PC-3 (cell line): ENCODE measurements around the gene FAM168A. TPM values are rescaled to one million over a fixed set of nuclear protein-coding genes. Genes with fewer than 3 reads are reported as not detected.
A peak's percentile ranks its signal among the peaks of the same experiment; 100 is the strongest.
"Not testable (repeated sequence)": the region's sequence is repeated elsewhere in the genome, so short reads cannot be mapped to it uniquely, and the experiment has no call there.

Experiments used
- ATAC-seq: fragments of 200-7000 bp; cut with Tn5 transposase; 2 replicates; pipeline ENCODE4 v1.9.1; 2020; ENCODE audit warnings: mild to moderate bottlenecking, moderate library complexity
- BruUV-seq: library from RNA; stranded (reverse); fragments of 400-500 nt; replicated peaks from 2 replicates; lab custom pipeline; 2021; lab: Mats Ljungman, UMichigan
- CTCF ChIA-PET: fragments of 300-600 bp; sonication (Branson Sonifier 250); formaldehyde crosslinking; loops from one replicate; lab custom pipeline; 2022; ENCODE audit warnings: antibody characterized with exemption; lab: Charles Lee
- POLR2A ChIA-PET: fragments of 300-600 bp; sonication (Branson Sonifier 250); formaldehyde crosslinking; loops from one replicate; lab custom pipeline; 2022; ENCODE audit warnings: antibody characterized with exemption; ENCODE audit not compliant: unreplicated experiment; lab: Charles Lee
- DNase-seq: peaks from one replicate; pipeline ENCODE4 v3.0.0-alpha.2; 2015
- H2AFZ ChIP-seq: fragments of 300-600 bp; sonication (generic); 2 replicates; pipeline ENCODE4 v1.6.0; 2016; ENCODE audit warnings: antibody characterized with exemption, low read length
- H3F3A ChIP-seq: fragments of 300-600 bp; sonication (generic); one replicate; pipeline ENCODE4 v1.6.0; 2017; ENCODE audit warnings: antibody characterized with exemption, low read length, control low read depth, mild to moderate bottlenecking; ENCODE audit not compliant: unreplicated experiment
- H3K27ac ChIP-seq: fragments of 300-600 bp; sonication (generic); 2 replicates; pipeline ENCODE4 v1.5.1; 2016; ENCODE audit warnings: mild to moderate bottlenecking, low read length
- H3K27me3 ChIP-seq: fragments of 300-600 bp; sonication (generic); 2 replicates; pipeline ENCODE4 v1.6.1; 2016; ENCODE audit warnings: low read length, mixed read lengths
- H3K36me3 ChIP-seq: fragments of 300-600 bp; sonication (generic); 2 replicates; pipeline ENCODE4 v1.6.1; 2016; ENCODE audit warnings: low read depth, mixed run types, low read length, mixed read lengths
- H3K4me1 ChIP-seq: fragments of 300-600 bp; sonication (generic); 2 replicates; pipeline ENCODE4 v1.5.1; 2016; ENCODE audit warnings: low read length; ENCODE audit not compliant: insufficient read depth
- H3K4me2 ChIP-seq: fragments of 300-600 bp; sonication (generic); 2 replicates; pipeline ENCODE4 v1.6.0; 2016; ENCODE audit warnings: low read length
- H3K4me3 ChIP-seq: fragments of 300-600 bp; sonication (generic); 2 replicates; pipeline ENCODE4 v1.5.1; 2016; ENCODE audit warnings: mild to moderate bottlenecking, low read length, mixed read lengths
- H3K79me2 ChIP-seq: fragments of 300-600 bp; sonication (generic); 2 replicates; pipeline ENCODE4 v1.6.1; 2017; ENCODE audit warnings: low read length, mixed read lengths
- H3K9ac ChIP-seq: fragments of 300-600 bp; sonication (generic); 2 replicates; pipeline ENCODE4 v1.6.0; 2016; ENCODE audit warnings: mild to moderate bottlenecking, low read length
- H3K9me2 ChIP-seq: fragments of 300-600 bp; sonication (generic); replicated peaks from 2 replicates; pipeline ENCODE4 v1.6.1; 2016; ENCODE audit warnings: mixed run types, low read length, mixed read lengths
- H3K9me3 ChIP-seq: fragments of 300-600 bp; sonication (generic); 2 replicates; pipeline ENCODE4 v1.6.1; 2016; ENCODE audit warnings: low read length, mixed read lengths
- H4K20me1 ChIP-seq: fragments of 300-600 bp; sonication (generic); 2 replicates; pipeline ENCODE4 v1.6.1; 2016; ENCODE audit warnings: low read length, mixed read lengths
- EZH2 ChIP-seq: fragments of 300-600 bp; sonication (generic); IDR thresholded peaks from one replicate; pipeline ENCODE4 v1.6.1; 2017; ENCODE audit warnings: antibody characterized with exemption, mild to moderate bottlenecking, low read length; ENCODE audit not compliant: unreplicated experiment
- EZH2phosphoT487 ChIP-seq: fragments of 300-600 bp; sonication (generic); IDR thresholded peaks from 2 replicates; pipeline ENCODE4 v1.6.1; 2018; ENCODE audit warnings: mild to moderate bottlenecking, antibody characterized with exemption, low read length, borderline replicate concordance
- intact Hi-C: fragments of 100-400 bp; cut with micrococcal nuclease; formaldehyde crosslinking; loops from 2 replicates; pipeline ENCODE4 v1.9.0; 2023
- total RNA-seq: library from RNA; depleted of rRNA; stranded (reverse); fragments of >200 nt; gene quantifications from 2 replicates; pipeline ENCODE4 v1.2.3, GENCODE V29; 2014
- TF ChIP-seq, protein P1 (sequence below): fragments of 300-600 bp; sonication (generic); conservative IDR thresholded peaks from 2 replicates; pipeline ENCODE4 v1.5.1; 2017; ENCODE audit warnings: antibody characterized with exemption, low read depth, mild to moderate bottlenecking, low read length

FAM168A gene
- total RNA-seq, 1 experiment from 2014 or later = 24.5 TPM

DNA sequence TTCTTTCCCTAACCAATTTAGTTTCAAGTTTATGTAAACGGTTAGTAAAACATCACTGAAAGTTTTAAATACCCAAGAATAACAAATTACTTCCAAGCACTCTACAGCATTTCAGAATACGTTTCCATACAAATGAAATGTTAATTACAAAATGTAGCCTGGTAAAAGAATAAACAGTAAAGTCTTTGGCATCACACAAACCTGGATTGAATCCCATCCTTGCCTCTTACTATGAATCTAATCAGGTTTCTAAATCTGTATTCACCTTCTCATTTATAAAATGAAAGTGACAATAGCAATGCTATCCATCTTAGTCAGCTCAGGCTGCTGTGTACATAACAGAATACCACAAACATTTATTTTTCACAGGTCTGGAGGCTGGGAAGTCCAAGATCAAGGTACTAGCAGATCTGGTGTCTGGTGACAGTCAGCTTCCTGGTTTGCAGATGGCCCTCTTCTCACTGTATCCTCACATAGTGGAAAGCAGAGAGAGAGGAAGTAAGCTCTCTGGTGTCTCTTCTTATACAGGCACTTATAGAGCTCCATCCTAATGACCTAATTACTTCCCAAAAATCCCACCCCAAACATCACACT is 19.2 kb downstream of the FAM168A start:
- H3K79me2 ChIP-seq = 0 out of 2 replicates have a peak, but pooled peaks cover 5% of the 10 kb centered on the region
- ATAC-seq (0 out of 2 replicates have a peak, but pooled peaks have one; percentile 35), DNase-seq (no peak)
- ChIA-PET POLR2A (no interaction called here), CTCF (no interaction called here)
- H3K9me3 ChIP-seq = no peaks in the 10 kb centered on the region
- intact Hi-C loops = no loop called here
- H3K27me3 ChIP-seq = no peaks in the 10 kb centered on the region
- TF ChIP-seq EZH2 (no peak), EZH2phosphoT487 (no peak)
- TF ChIP-seq, protein P1, sequence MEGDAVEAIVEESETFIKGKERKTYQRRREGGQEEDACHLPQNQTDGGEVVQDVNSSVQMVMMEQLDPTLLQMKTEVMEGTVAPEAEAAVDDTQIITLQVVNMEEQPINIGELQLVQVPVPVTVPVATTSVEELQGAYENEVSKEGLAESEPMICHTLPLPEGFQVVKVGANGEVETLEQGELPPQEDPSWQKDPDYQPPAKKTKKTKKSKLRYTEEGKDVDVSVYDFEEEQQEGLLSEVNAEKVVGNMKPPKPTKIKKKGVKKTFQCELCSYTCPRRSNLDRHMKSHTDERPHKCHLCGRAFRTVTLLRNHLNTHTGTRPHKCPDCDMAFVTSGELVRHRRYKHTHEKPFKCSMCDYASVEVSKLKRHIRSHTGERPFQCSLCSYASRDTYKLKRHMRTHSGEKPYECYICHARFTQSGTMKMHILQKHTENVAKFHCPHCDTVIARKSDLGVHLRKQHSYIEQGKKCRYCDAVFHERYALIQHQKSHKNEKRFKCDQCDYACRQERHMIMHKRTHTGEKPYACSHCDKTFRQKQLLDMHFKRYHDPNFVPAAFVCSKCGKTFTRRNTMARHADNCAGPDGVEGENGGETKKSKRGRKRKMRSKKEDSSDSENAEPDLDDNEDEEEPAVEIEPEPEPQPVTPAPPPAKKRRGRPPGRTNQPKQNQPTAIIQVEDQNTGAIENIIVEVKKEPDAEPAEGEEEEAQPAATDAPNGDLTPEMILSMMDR = no peak
- no peak overlapping the region for H2AFZ ChIP-seq
- H3K36me3 ChIP-seq = 0 out of 2 replicates have a peak, but pooled peaks cover 2% of the 10 kb centered on the region
- H3K9ac ChIP-seq = no peak overlapping the region
- H3K27ac ChIP-seq = no peak overlapping the region
- no peak overlapping the region for H3K4me2 ChIP-seq
- no peaks in the 10 kb centered on the region for H3F3A ChIP-seq
- no peaks in the 10 kb centered on the region for H3K4me1 ChIP-seq
- H3K9me2 ChIP-seq = no peaks in the 10 kb centered on the region
- no peak overlapping the region for H3K4me3 ChIP-seq
- no TSS peak for BruUV-seq
- H4K20me1 ChIP-seq = no peaks in the 10 kb centered on the region

DNA sequence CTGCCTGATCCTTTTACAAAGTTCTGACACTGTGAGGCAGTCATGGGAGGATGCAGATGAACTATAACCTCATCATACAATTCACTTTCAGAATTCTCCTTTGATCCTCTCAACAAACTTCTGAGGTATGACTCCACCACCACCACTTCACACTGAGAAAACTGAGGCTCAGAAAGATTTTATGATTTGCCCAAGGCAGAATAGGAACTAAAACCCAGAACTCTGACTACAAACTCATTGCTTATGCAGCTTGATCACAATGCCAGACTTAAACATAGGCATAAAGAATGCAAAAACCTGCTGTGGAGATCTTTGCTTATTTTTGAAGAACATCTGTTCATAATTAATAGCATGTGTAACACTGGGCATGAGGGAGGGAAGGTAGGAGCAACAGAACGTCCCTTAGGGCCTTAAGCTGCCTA is 20.4 kb downstream of the FAM168A start:
- Histone ChIP-seq H3K4me3 (no peak overlapping the region), H3K9me2 (no peaks in the 10 kb centered on the region), H3K79me2 (0 out of 2 replicates have a peak, but pooled peaks cover 5% of the 10 kb centered on the region), H3K4me1 (no peaks in the 10 kb centered on the region), H3K27me3 (no peaks in the 10 kb centered on the region), H3F3A (no peaks in the 10 kb centered on the region), H4K20me1 (no peaks in the 10 kb centered on the region), H3K4me2 (no peak overlapping the region), H3K36me3 (0 out of 2 replicates have a peak, but pooled peaks cover 2% of the 10 kb centered on the region), H2AFZ (no peak overlapping the region), H3K9me3 (no peaks in the 10 kb centered on the region), H3K9ac (no peak overlapping the region), H3K27ac (no peak overlapping the region)
- ChIA-PET POLR2A (no interaction called here), CTCF (no interaction called here)
- no peak for TF ChIP-seq EZH2phosphoT487
- no peak for TF ChIP-seq EZH2
- TF ChIP-seq, protein P1 = no peak
- ATAC-seq = no peak
- intact Hi-C loops = no loop called here
- no TSS peak for BruUV-seq
- no peak for DNase-seq

DNA sequence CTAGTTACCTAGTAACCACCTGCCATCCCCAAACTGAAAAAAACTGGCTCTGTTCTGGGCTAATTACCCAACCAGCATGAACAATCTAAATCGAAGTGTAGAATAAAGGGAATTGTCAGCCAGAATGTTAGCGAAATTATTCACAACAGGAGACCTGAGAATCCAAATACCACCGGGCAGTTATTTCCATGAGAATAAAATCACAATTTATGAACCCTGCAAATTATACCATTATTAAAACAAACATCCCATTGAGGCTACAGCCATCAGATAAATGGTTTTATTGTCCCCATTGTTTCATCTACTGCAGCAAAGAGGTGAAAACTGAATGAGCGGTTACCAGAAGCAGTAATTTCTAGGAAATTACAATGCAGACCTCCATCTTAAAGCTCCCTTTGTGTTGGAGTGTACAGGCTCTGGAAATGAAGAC is 21.7 kb downstream of the FAM168A start:
- Histone ChIP-seq H2AFZ (no peak overlapping the region), H3K4me1 (no peaks in the 10 kb centered on the region), H3K4me2 (no peak overlapping the region), H4K20me1 (no peaks in the 10 kb centered on the region), H3K79me2 (0 out of 2 replicates have a peak, but pooled peaks cover 5% of the 10 kb centered on the region), H3K36me3 (0 out of 2 replicates have a peak, but pooled peaks cover 2% of the 10 kb centered on the region), H3K4me3 (no peak overlapping the region), H3K9me3 (no peaks in the 10 kb centered on the region), H3F3A (no peaks in the 10 kb centered on the region), H3K27ac (no peak overlapping the region), H3K9ac (no peak overlapping the region), H3K9me2 (no peaks in the 10 kb centered on the region), H3K27me3 (no peaks in the 10 kb centered on the region)
- no peak for ATAC-seq
- ChIA-PET CTCF (no interaction called here), POLR2A (no interaction called here)
- TF ChIP-seq EZH2phosphoT487 = no peak
- TF ChIP-seq EZH2 = no peak
- TF ChIP-seq, protein P1 = no peak
- intact Hi-C loops = no loop called here
- DNase-seq = no peak
- no TSS peak for BruUV-seq

DNA sequence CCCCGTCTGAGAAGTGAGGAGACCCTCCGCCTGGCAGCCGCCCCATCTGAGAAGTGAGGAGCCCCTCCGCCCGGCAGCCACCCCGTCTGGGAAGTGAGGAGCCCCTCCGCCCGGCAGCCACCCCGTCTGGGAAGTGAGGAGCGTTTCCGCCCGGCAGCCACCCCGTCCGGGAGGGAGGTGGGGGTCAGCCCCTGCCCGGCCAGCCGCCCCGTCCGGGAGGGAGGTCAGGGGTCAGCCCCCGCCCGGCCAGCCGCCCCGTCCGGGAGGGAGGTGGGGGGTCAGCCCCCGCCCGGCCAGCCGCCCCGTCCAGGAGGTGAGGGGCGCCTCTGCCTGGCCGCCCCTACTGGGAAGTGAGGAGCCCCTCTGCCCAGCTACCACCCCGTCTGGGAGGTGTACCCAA is 25.9 kb downstream of the FAM168A start:
- DNase-seq, H3K79me2 ChIP-seq, H3K9me2 ChIP-seq, H3K4me2 ChIP-seq, H3F3A ChIP-seq, H3K4me3 ChIP-seq, BruUV-seq, H4K20me1 ChIP-seq, H3K27ac ChIP-seq, ATAC-seq, H3K9ac ChIP-seq, POLR2A ChIA-PET, H3K9me3 ChIP-seq, H3K27me3 ChIP-seq, intact Hi-C loops, H2AFZ ChIP-seq, CTCF ChIA-PET, H3K36me3 ChIP-seq: not testable (repeated sequence)
- H3K4me1 ChIP-seq = peaks cover 12% of the 10 kb centered on the region
